ENCODE data around the gene PPL. TPM values are rescaled to one million over a fixed set of nuclear protein-coding genes. Genes with fewer than 3 reads are reported as not detected.

Gene PPL
- total RNA-seq, 1 experiment from 2014 or later: 56.4 TPM

DNA sequence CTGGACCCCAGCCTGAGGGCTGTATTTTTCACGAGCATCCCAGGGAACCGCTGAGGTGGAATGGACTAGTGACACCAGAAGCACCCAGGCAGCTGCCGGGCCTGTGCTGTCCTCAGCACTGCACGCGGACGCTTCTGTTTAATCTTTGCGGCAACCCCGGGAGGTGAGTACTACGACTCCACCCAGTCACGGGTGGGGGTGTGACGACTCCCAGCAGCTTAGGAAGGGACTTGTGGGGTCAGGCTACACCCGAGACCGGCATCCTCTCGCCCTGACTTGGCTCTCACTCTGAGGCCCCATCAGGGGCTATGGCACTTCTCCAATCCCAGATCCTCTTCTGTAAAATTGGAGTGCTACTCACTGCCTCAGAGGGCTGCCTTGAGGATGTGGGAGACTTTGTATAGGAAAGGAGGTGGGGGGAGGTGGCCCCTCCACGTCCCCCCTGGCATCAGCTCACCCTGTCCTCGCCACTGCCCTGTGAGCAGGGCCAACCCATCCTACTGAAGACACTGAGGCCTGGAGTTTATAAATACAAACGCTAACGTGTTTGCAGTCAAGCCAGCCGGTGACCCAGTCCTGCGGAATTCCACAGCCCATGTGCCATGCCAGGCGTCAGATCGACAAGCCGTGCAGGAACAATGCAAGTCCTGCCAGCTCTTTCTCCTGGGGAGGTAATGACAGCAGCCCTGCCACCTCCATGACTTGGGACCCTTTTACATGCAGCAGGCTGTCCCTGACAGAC, 44.4 kb downstream of the PPL start:
- ATAC-seq (no peak), DNase-seq (ENCODE audit: low read depth, low spot score) (no peak)
- CTCF ChIA-PET: no interaction called here

GRCh38 chr16:4891886-4892216, 45.1 kb downstream of the PPL start:
- DNase-seq (ENCODE audit: low read depth, low spot score) (no peak), ATAC-seq (no peak)
- Histone ChIP-seq H3K9me2 (ENCODE audit: insufficient read depth) (no peaks in the 10 kb centered on the region), H3K4me2 (ENCODE audit: low read length) (no peak overlapping the region), H3K27ac (ENCODE audit: low read depth, low read length) (no peak overlapping the region), H3K4me1 (ENCODE audit: control insufficient read depth in 1 of 2, insufficient read depth in 2 of 2, low read length in 2 of 2) (no peaks in the 10 kb centered on the region), H3K36me3 (ENCODE audit: control insufficient read depth in 1 of 2, insufficient read depth in 2 of 2, low read length in 2 of 2) (peaks cover 16 to 21% of the 10 kb centered on the region in 2 experiments; a peak in 3 of 4 replicates), H3K9ac (ENCODE audit: low read length) (no peak overlapping the region), H3K9me3 (ENCODE audit: control insufficient read depth in 1 of 2, insufficient read depth in 1 of 2, low read depth in 1 of 2, low read length in 2 of 2) (no peaks in the 10 kb centered on the region), H4K20me1 (ENCODE audit: insufficient read depth) (no peaks in the 10 kb centered on the region), H3K79me2 (ENCODE audit: insufficient read depth, low read length) (no peaks in the 10 kb centered on the region), H3K27me3 (ENCODE audit: insufficient read depth, low read length) (no peaks in the 10 kb centered on the region), H3K4me3 (replicated peaks in 1 of 2; ENCODE audit: low read depth in 1 of 2, low read length in 2 of 2) (no peak overlapping the region), H2AFZ (ENCODE audit: low read depth, low read length, poor library complexity, severe bottlenecking) (no peak overlapping the region)
- no TSS peak for BruUV-seq (replicated peaks)
- TF ChIP-seq SIN3A (IDR thresholded peaks at IDR 0.05; ENCODE audit: low read depth) (no peak), SRF (IDR thresholded peaks at IDR 0.05; ENCODE audit: low read depth) (no peak), FOSL1 (IDR thresholded peaks at IDR 0.05; ENCODE audit: low read depth) (no peak)
- intact Hi-C loops (cut with micrococcal nuclease): no loop called here
- CTCF ChIA-PET: no interaction called here
- POLR2A ChIA-PET: no interaction called here
- RAD21 ChIA-PET (ENCODE audit: low non-redundant PET in 1 of 2, low total read pairs in 2 of 2, uncharacterized antibody in 2 of 2, unreplicated experiment in 2 of 2): no interaction called here

More for the DNA sequence above, 44.4 kb downstream of the PPL start:
- Histone ChIP-seq H3K9ac (ENCODE audit: low read length) (no peak overlapping the region), H4K20me1 (ENCODE audit: insufficient read depth) (no peaks in the 10 kb centered on the region), H3K27ac (ENCODE audit: low read depth, low read length) (no peak overlapping the region), H2AFZ (ENCODE audit: low read depth, low read length, poor library complexity, severe bottlenecking) (no peak overlapping the region), H3K9me2 (ENCODE audit: insufficient read depth) (no peaks in the 10 kb centered on the region), H3K27me3 (ENCODE audit: insufficient read depth, low read length) (no peaks in the 10 kb centered on the region), H3K79me2 (ENCODE audit: insufficient read depth, low read length) (no peaks in the 10 kb centered on the region), H3K4me2 (ENCODE audit: low read length) (no peak overlapping the region), H3K9me3 (ENCODE audit: control insufficient read depth in 1 of 2, insufficient read depth in 1 of 2, low read depth in 1 of 2, low read length in 2 of 2) (no peaks in the 10 kb centered on the region), H3K36me3 (ENCODE audit: control insufficient read depth in 1 of 2, insufficient read depth in 2 of 2, low read length in 2 of 2) (peaks cover 12 to 14% of the 10 kb centered on the region in 2 experiments; a peak in 3 of 4 replicates), H3K4me1 (ENCODE audit: control insufficient read depth in 1 of 2, insufficient read depth in 2 of 2, low read length in 2 of 2) (no peaks in the 10 kb centered on the region), H3K4me3 (replicated peaks in 1 of 2; ENCODE audit: low read depth in 1 of 2, low read length in 2 of 2) (no peak overlapping the region)
- no TSS peak for BruUV-seq (replicated peaks)
- TF ChIP-seq FOSL1 (IDR thresholded peaks at IDR 0.05; ENCODE audit: low read depth) (no peak), SRF (IDR thresholded peaks at IDR 0.05; ENCODE audit: low read depth) (no peak)
- POLR2A ChIA-PET: no interaction called here
- intact Hi-C loops (cut with micrococcal nuclease): no loop called here
- RAD21 ChIA-PET (ENCODE audit: low non-redundant PET in 1 of 2, low total read pairs in 2 of 2, uncharacterized antibody in 2 of 2, unreplicated experiment in 2 of 2): no interaction called here
